EH (cell line): ENCODE data around the gene HIPK2.

Source experiments
- DNase-seq: peaks from one replicate; pipeline ENCODE4 v3.0.0-alpha.2; 2015; ENCODE audit warnings: low read depth

HIPK2 gene

DNA sequence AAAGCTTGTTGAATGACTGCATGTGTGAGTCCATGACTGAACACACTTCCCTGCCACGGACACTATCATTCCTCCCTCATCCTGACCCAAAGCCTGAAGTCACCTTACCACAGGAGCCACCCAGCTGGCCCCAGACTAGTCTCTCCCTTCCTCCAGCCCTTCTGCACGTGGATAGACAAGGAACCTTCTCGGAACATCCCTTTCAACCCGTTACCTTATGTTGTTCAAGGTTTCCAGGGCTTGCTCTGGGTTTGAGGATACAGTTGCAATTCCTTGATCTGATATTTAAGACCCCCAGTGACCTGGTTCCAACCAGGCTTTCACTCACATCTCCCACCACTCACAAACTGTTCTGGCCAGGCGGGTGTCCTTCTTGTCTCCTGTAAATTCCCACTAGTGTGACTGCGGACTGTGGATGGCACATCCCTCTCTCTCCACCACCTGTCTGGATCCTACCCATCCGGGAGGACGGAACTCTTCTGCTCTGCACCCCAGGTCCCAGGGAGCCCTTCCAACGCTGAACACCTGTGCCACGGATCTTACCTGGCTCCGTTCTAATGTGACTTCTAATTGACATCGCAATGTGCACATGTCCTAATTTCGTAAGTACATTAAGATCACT, 62.5 kb downstream of the HIPK2 start:
- DNase-seq, result no peak

DNA sequence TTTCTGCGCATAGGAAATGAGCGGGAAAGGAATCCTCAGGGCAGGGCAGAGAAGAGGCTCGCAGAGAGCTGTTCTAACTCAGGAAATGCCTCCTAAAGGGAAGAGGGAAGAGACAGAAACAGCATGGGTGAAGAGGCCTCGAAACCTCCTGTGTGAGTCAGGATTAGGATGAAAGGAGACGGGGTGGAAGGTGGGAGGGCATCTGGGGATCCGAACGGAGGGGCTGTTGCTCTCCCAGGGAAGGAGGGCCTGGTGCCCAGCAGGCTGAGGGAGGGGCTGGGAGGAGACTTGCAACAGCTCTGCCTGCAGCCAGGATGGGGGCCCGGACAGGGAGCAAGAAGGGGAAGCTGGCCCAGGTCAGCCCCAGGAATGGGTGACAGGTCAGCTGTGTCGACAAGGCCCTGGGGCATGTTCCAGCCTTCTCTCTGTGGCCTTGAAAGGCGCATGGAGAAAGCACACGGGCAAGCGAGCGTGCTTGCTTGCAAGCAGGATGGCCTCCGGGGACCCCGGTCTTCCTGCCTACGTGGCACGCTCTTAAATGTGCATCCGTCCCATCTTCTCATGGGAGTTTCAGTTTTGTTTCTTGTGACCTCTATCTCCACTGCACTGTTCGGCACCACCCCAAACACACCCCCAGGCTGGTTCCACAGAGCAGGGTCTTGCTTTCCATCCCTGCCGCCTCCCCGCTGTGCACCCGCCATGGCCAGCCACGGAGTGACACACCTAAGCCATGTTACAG, 63.5 kb downstream of the HIPK2 start:
- DNase-seq, result no peak

GRCh38 chr7:139713526-139714162, 64.2 kb downstream of the HIPK2 start:
- DNase-seq, result no peak

DNA sequence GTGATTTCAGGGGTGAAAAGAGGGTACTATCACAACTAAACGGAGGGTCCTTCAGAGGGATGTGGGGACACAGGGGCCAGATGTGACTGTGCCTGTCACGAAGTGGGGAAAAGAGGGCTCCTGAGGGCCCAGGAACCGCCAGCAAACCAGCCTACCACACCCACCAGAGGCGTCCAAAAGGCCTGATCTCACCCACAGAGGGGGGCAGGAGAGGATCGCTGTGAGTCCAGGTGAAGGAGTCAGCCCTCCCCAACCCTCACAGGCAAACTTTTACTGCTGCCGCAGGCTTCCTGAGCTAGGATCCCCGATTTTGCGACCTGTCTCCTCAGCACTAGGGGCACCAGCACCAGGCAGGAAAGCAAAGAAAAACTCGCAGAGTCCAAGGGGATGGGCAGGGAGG, 64.7 kb downstream of the HIPK2 start:
- DNase-seq, result no peak

- no peak for DNase-seq
Observed at GRCh38 chr7:139711991-139712743, 65.6 kb downstream of the HIPK2 start.

- no peak for DNase-seq
Observed at GRCh38 chr7:139710036-139710435, 67.8 kb downstream of the HIPK2 start.

GRCh38 chr7:139709485-139709884, 68.3 kb downstream of the HIPK2 start:
- DNase-seq, result peak; percentile 95

- no peak for DNase-seq
Observed at GRCh38 chr7:139708541-139708940, 69.3 kb downstream of the HIPK2 start.

DNA sequence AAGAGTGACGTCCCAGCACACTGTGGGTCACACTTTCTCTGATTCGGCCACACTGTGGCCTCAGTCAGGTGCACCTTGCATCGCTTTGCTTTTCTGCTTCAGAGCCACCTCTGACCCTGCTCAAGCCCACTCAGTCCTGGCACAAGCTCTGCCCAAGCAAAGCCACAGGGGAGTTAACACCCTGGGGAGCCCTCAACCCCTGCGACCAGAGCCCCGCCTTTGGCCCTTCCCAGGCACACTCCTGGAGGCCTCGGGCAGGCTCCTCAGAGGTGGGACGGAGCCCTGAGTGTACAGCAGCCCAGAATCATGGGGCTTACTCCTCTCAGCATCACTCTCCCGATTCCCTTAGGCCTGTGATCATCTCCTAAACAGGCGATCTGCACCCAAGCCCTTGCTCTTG, 71.0 kb downstream of the HIPK2 start:
- no peak for DNase-seq

DNA sequence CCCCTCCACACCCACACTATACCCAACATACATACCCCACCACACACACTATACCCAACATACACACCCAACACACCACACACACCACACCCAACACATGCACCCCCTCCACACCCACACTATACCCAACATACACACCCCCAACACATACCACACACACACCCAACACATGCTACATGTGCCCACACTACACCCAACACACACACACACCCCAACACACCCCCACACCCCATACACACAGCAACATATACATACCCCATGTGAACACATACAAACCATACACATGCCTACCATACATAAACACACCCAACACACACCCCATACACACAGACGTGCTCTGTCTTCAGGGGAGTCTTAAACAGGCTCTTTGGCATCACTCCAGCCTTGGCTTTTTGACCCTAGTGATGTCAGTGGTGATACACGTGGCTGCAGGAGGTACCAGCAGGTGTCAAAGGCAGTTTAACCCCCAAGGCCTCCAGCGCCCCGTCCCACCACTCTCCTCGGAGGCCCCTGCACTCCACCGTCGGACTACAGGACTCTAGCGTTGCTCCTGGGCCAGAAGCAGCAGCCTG, 73.4 kb downstream of the HIPK2 start:
- no peak for DNase-seq

- DNase-seq, result no peak
Observed at GRCh38 chr7:139703487-139704307, 74.1 kb downstream of the HIPK2 start.

DNA sequence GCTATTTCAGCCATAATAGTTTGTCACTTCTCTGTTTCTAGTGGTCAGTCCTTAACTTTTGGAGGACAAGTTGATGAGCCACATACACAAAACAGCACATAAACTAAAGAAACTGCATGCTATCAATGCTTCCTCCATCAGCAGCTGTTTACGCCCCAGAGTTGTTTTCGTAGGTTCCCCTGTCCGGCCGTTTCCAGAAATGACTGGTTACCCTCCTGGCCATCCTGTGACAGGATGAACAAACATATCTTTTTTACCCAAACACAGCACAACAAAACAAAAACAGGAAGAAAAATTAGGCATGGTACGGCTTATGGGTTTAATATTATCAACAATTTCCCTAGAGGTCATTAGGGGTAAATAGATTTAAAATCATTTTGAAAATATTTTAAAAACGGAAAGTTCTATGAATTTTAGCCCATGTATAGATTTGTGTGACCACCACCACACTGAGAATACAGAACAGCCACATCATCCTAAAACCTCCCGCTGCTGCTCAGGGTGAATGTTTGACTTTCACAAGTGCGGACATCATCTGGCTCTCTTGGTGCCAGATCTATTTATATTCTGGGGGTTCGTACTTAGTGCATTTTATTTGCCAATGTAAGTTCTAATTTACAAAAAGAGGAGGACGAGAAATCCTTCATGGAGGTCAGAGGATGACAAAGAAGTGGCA, 74.8 kb downstream of the HIPK2 start:
- no peak for DNase-seq

DNA sequence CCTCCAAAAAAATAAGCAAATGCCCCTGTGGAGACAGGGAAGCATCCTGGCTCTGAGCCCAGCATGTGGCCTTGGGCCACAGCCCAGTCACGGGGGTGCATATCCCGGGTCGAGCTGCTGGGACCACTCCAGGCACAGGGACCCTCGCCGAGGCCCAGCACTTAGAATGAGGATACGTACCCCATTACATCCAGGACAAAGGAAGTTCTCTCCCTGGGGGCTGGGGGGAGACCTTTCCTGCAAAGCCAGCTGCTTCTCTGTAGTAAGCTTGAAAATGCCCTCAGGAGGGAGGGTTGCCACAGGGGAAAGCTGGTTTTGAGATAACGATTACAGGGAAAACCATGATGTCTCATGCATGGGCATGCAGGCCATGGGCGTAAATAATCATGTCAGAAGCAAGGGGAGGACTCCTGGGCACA, 75.5 kb downstream of the HIPK2 start:
- DNase-seq, result no peak

DNA sequence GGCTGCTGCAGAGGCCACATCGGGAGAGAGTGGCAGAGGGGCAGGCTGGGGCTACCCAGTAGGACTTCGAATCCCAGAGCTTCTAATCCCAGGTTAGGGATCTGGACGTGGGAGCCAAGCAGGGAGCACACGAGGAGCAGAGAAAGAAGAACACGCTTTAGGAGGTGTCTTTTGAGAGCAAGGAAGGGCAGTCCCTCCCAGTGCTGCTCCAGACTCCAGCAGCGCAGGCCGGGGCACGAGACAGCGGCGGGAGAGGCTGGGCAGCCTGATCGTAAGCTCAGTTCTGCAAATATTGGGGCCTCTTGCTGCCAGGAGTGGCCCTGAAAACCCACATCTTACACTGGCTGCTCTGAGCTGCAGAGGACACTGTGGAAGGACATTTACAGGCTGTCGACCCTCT, 75.9 kb downstream of the HIPK2 start:
- DNase-seq, result no peak

DNA sequence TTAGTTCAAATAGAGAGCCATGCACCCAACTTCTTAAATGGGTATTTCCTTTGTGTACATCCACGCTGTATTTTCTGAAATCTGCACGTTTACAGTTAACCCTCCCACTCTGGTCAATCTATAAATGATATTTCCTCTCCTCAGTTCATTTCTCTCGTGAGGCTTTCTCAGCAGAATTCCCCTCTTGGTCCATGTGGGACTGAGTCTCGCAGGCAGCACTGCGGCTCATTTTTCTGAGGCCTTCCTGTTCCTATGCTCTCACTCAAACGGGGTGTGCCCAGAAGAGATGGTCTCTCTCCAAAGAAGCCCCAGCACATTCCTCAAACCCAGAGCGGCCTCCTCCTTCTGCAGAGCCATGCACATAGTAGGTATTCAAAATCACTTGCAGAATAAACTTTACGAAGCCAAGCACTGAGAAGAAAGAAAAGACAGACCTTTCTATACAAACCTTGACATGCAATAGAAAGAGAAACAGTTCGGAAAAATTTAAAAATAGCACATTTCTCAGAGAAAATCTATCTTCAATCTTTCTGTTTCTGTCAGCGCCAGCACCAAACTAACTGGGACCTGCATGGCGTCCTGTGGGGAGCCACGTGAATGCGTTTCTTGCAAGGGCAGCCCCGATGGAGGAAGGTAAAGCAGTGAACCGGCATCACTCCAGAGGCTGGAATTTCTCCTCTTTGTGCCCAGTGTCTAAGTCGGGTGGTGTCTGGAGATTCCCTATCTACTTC, 77.1 kb downstream of the HIPK2 start:
- DNase-seq, result no peak

DNA sequence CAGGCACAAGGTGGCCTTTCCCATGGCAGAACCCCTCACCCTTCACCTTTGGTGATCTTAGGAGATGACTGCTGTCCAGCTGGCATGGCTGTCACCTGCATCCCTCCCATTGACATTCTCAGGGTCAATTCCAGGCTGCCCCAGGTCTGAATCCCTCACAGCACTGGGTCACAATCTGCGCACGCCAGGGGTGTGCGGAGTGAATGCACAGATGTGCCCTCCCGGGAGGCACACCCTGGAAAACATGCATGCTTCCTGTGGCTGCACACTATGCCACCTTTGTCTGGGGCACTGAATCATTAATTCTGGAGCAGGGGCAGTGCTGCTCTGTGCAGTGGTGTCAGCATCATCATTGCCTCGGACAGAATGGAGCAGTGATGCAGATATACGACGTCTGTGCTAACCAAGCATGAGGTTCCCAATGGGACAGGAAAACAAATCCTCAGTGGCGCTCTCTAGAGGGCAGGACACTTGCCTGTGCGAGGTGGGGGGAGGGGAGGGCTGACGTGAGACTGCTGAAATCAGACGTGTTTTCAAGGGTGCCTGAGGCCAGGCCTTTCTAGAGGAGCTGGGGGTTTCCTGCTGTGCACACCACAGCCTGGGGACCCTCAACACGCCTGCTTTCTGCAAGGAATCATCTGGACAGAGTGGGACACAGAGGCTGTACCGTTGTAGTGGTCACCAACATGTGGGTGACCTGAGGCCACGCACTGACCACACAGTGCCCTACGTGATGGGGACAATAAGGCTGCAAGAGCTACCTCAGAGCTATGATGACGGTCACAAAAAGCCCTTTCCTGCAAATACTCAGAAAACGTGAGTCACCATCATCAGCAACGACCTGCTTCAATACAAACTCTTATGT, 77.9 kb downstream of the HIPK2 start:
- no peak for DNase-seq

GRCh38 chr7:139698844-139699243, 79.0 kb downstream of the HIPK2 start:
- no peak for DNase-seq

GRCh38 chr7:139698278-139698677, 79.5 kb downstream of the HIPK2 start:
- DNase-seq, result no peak

- no peak for DNase-seq
Observed at GRCh38 chr7:139697056-139697455, 80.7 kb downstream of the HIPK2 start.
